ENCODE measurements around the gene NELFA.
A peak's percentile ranks its signal among the peaks of the same experiment; 100 is the strongest.
"Not testable (repeated sequence)": the region's sequence is repeated elsewhere in the genome, so short reads cannot be mapped to it uniquely, and the experiment has no call there.

NELFA gene

DNA sequence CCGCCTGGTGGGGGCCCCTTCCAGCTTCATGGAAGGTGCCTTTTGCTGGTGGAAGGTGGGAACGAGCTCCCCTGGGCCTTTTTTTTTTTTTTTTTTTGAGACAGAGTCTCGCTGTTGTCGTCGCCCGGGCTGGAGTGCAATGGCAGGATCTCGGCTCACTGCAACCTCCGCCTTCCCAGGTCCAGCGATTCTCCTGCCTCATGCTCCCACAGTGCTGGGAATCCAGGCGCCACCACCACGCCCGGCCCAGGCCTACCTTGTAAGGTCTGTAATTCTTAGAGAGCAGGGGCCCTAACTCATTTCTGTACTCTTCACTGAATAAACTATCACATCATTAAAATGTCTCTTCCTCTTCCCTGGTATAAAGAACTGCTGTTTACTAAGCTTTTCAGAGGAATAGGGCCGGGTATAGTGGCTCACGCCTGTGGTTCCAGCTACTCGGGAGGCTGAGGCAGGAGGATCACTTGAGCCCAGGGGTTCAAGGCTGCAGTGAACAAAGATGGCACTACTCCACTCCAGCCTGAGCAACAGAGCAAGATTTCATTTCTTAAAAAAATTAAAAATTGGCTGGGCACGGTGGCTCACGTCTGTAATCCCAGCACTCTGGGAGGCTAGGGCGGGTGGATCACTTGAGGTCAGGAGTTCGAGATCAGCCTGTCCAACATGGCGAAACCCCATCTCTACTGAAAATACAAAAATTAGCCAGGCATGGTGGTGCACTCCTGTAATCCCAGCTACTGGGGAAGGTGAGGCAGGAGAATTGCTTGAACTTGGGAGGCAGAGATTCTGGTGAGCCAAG is 14.9 kb downstream of the NELFA start:
- not testable (repeated sequence) for DNase-seq (ENCODE audit: low spot score)

- no peak for DNase-seq (ENCODE audit: low spot score)
These were observed 15.6 kb downstream of the NELFA start for GRCh38 chr4:1993169-1993516.

- no peak for DNase-seq (ENCODE audit: low spot score)
These were observed 16.2 kb downstream of the NELFA start for GRCh38 chr4:1992468-1993168.

DNA sequence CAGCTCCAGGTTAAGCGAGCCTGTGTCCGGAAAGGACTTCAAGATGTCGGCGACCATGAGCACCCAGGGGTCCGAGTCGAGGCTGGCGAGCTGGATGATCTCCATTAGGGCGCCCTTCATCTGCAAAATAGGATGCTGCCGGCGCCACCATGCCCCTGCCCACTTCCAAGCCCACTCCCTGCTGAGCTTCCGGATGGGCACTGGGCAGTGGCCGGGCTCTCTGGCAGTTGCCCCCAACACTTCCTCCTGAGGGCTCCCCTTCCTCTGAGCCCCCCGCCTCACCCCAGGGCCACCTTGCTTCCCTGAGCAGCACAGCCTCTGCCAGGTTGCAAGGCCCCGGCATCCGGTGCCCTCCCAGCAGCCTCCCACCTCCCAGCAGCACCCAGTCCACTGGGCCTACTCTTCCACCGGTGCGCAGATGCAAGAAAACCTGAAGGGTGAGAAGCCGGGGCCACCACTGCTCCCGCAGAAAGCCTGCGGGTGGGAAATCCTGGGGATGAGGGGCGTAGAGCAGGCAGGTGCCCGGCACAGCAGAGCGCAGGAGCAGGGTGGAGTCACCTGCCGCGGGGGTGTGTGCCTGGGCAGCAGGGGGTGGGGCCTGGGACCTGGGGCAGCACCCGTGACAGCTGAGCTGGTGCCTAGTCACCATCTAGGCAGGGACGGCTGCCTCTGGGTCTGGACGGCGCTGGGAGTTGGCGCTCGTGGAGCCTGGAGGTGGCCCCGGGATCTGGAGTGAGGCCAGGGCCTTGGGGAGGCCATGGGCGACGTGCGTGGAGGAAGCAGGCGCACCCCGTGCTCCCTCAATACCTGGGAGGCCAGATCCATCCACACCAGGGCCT is 17.0 kb downstream of the NELFA start:
- DNase-seq (ENCODE audit: low spot score): peak; percentile 84

- DNase-seq (ENCODE audit: low spot score): no peak
These were observed 17.7 kb downstream of the NELFA start for GRCh38 chr4:1991087-1991486.

DNA sequence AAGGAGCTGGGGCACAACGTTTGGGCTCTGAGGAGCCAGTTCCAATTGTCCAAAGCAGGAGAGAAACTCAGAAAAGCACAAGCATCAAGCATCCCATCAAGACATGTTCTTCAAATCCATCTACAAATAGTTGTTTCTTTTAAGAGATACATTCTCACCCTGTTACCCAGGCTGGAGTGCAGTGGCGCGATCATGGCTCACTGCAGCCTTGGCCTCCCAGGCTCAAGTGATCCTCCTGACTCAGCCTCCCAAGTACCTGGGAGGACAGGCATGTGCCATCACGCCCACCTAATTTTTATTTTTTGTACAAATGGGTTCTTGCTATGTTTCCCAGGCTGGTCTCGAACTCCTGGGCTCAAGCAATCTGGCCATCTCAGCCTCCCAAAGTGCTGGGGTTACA is 18.1 kb downstream of the NELFA start:
- DNase-seq (ENCODE audit: low spot score): no peak

GRCh38 chr4:1990348-1990645 is 18.5 kb downstream of the NELFA start:
- no peak for DNase-seq (ENCODE audit: low spot score)

DNA sequence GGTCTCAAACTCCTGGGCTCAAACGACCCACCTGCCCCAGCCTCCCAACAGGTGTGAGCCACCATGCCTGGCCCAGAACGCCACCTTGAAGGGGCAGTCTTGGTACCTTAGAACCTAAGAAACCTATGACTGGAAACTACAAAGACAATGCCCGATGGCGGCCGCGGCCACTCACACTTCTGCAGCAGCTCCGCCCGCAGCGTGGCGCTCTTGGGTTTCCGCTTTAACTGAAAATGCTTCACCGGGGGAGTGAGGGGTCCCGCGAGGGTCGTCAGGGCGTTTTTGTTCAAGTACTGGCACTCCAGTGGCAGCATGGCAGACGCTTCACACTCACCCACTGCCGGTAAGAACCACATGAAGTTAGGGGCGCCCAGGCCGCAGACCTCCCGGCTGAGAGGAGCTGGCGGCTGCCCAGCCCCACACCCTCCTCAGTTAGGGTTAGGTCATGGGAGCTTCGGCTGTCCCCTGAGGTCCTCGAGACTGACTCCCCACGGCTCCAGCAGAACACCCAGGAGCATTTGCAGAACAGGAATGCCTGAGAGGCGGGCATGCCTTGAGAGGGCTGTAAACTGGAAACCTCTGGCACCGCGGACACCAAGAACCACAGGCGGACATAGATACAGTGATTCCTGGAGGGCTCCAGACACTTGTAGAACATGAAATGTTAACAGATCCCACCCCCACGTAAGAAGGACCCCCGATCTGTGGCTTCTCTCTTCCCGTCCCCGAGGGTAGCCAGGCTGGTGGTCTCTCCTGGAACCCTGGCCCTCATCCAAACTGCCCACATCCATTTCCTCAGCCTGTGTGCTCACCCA is 19.0 kb downstream of the NELFA start:
- no peak for DNase-seq (ENCODE audit: low spot score)

- DNase-seq (ENCODE audit: low spot score): no peak
These were observed 20.4 kb downstream of the NELFA start for GRCh38 chr4:1988327-1988724.

DNA sequence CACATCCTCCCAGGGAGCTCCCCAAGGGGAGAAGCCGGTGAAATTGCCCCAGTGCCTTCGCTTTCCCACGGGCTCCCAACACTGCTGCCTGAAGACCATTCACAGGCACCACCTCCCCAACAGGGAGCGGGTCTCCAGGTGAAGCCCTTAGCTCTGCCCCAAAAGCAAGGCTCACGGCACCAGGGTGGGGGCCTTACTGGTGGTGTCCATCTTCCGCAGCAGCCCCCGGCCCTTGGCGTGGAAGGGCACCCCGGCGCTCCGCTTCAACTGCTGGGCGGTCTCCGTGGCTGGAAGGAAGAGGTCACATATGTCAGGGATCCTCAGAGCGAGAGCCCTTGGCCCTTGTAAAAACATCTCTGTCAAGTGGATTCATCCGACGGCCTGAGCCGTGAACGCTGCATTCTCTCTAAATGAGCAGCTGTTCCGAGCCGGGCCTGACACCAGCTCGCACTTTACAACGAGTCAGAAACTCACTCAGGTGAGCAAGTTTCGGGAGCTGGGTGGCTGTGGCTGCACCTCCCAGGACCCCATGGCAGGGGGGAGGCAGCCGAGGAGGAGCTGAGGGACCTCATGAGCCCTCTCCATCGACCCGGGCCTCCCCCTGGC is 20.9 kb downstream of the NELFA start:
- no peak for DNase-seq (ENCODE audit: low spot score)

- DNase-seq (ENCODE audit: low spot score): no peak
These were observed 21.5 kb downstream of the NELFA start for GRCh38 chr4:1987296-1987695.

DNA sequence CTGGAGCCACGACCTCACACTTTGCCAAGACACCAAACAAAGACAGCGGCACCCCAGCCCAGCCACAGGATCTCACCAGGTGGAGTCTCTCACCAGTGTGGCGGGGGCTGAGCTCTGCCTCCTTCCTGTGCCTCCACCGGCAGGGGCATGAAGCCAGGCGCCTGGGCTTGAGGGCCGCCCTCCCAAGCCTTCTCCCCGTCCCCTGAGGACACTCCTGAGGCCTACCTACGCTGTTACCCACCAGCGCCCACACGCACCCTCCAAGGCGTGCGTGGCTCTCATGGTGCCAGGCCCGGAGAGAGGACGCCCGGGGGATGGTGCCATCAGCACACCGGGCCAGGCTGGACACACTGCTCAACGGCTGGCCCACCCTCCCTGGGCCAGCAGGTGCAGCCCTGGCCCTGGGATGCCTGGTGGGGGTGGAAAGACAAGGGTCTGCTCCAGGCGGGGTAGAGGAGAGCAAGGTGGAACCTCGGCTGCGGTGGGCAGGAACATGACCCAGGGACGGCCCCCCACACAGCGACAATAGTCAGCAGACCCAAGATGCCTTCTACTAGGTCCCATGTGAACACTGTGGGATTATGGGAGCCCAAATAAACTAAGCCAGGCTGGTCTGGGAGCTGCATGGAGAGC is 22.1 kb downstream of the NELFA start:
- DNase-seq (ENCODE audit: low spot score): no peak

DNA sequence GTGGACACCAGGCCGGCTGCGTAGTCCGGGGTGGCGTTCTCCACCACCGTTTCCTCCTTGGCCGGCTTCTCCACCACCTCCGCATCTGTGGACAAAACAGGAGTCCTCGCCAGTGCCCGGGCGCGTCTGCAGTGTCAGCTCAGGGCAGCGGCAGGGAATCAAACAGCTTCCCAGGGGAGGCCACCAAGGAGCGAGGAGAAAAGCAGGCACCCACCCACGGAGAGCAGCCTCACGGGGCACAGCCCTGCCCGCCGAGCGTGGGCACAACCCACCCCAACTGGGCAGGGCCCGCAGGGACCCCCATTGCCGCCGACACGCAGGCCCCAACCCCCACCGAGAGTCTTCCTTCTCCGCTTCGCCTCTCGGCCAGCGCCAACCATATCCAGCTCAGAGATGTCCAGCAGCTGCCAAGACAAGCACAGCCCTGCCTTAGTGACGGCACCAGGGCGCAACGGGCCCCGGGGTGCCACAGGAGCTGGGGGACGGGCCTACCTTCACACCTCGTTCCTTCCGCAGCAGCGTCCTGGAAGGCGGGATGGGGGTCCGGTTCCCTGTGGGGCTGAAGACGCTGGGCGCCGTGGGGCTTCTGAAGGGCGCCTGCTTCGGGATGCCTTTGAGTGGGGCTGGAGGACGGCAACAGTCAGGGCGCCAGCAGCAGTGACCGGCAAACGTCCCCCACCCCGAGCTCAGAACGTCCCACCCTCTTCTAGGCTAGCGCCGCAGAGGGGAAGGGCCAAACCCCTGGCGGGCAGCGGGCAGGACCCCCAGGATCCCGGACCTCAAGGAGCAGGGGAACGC is 22.8 kb downstream of the NELFA start:
- DNase-seq (ENCODE audit: low spot score): no peak

DNA sequence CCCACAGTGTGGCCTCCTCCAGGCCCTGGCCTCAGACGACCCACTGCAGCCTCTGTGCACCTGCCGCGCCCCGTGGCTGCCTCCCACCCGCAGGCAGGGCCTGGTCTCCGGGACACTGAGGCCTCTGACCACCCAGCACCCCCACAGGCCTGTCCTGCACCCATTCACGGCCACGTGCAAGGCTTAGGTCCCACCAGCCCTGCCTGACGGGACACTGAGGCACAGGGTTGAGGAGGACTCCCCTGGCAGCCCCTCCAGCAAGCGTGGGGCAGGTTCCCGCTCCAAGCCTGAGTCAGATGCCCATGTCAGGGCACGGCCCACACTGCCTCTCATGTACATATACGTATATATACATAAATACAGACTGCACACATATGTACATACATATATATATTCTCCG is 23.5 kb downstream of the NELFA start:
- DNase-seq (ENCODE audit: low spot score): no peak

DNA sequence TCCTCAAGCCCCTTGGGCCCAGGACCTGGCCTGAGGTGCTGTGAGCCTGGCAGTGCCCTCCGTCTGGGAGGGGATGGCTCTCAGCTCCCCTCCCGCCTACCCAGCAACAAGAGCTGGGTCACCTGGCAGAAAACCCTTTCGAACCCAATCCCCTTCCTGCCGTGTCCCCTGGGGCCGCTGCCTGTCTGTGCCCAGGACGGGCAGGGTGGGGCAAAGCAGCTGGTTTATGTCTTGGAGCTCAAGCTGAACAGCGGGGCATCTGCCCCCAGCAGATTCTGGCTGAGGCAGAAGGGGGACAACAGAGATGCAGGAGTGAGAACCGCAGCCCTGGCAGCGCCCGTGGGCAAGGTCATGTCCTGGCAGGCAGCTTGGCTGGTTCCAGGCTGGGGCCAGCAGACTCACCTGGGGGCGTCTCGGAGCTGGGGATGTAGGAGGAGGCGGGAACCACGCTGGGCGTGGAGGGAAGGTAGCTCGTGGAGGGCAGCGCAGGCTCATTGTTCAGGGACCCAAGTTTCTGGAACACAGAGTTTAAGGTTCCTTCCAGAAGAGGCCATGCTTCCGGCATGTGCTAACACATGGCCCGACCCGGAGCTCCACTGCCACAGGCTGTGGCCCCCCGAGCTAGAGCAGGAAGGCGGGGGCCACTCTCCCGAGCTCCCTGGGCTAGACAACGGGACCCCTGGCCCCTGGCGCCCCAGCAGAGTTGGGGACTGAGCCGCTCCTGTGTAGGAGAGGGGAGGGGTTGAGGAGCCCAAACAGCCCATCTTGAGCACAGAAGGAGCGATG is 24.2 kb downstream of the NELFA start:
- no peak for DNase-seq (ENCODE audit: low spot score)

DNA sequence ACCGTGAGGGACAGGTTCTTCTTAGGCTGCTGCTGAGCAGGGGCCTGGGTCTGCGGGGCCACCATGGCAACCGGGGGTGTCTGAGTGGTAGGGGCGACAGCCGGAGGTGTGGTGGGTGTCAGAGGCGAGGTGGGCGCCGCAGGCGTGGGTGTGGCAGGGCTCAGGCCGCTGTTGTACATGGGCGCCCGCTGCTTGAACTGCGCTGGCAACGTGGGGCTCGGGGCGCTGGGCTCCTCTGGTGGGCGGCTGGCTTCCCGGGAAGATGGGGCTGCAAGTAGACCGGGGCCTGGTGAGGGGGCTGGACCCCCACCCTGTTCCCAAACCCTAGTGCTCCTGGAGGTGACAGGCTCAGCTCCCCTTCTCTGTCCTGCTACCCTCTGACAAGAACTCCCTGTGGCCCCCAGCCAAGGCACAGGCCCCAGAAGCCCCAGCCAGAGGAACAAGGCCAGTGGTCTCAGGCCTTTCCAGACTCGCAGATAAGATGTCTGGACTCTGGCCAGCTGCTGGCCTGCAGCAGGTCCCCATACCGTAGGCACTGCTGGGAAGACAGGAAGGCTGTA is 24.8 kb downstream of the NELFA start:
- DNase-seq (ENCODE audit: low spot score): no peak

GRCh38 chr4:1983053-1983845 is 25.5 kb downstream of the NELFA start:
- no peak for DNase-seq (ENCODE audit: low spot score)
